Measurements from ENCODE around the gene RICTOR.

The RICTOR gene

DNA sequence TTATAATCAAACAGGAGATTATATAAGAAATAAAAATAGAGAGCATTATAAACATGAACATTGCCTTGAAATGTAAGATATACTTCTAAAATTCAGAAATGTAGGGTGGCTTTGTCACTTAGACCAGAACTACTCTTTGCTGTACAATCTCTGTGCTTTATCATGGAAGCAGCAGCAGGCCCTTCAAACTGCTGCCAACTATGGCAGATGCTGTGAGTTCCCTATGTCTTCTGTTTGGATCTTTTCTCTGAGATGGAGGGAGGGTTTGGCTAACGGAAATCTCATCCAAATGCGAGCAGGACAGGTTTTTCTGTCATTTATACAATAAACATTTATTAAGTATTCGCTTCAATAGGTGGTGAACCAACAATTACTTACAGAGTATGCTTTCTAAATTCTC, 34.8 kb upstream of the RICTOR start:
- no peak overlapping the region for H3K4me3 ChIP-seq (replicated peaks; ENCODE audit: low read depth, low read length)
- TF ChIP-seq, protein P1, sequence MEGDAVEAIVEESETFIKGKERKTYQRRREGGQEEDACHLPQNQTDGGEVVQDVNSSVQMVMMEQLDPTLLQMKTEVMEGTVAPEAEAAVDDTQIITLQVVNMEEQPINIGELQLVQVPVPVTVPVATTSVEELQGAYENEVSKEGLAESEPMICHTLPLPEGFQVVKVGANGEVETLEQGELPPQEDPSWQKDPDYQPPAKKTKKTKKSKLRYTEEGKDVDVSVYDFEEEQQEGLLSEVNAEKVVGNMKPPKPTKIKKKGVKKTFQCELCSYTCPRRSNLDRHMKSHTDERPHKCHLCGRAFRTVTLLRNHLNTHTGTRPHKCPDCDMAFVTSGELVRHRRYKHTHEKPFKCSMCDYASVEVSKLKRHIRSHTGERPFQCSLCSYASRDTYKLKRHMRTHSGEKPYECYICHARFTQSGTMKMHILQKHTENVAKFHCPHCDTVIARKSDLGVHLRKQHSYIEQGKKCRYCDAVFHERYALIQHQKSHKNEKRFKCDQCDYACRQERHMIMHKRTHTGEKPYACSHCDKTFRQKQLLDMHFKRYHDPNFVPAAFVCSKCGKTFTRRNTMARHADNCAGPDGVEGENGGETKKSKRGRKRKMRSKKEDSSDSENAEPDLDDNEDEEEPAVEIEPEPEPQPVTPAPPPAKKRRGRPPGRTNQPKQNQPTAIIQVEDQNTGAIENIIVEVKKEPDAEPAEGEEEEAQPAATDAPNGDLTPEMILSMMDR (IDR thresholded peaks at IDR 0.05; ENCODE audit: low read depth, low read length, missing control alignments), result no peak
- no peak for DNase-seq (ENCODE audit: extremely low read depth, low read depth)

GRCh38 chr5:39107350-39107749, 33.2 kb upstream of the RICTOR start:
- H3K4me3 ChIP-seq (replicated peaks; ENCODE audit: low read depth, low read length), result no peak overlapping the region
- TF ChIP-seq, protein P1 (IDR thresholded peaks at IDR 0.05; ENCODE audit: low read depth, low read length, missing control alignments), result no peak
- no peak for DNase-seq (ENCODE audit: extremely low read depth, low read depth)

DNA sequence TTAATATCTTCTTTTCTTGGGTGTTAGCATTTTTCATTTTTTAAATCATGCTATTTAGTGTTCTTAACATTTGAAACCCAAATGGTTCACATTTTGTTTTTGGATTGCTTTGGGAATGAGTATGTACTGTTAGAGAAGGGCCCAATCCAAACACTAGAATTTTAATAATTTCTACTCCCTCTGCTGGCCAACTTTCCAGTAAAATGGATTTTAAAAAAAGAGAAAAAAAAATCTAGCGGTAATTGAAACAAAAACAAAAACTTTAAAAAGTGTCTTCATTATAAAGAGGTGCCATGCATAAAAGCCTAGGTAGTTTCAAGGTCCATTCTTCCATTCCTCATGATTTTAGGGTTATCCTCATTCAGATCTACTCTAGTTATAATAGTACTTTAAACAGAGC, 32.1 kb upstream of the RICTOR start:
- TF ChIP-seq, protein P1 (IDR thresholded peaks at IDR 0.05; ENCODE audit: low read depth, low read length, missing control alignments), result no peak
- H3K4me3 ChIP-seq (replicated peaks; ENCODE audit: low read depth, low read length), result no peak overlapping the region
- no peak for DNase-seq (ENCODE audit: extremely low read depth, low read depth)

GRCh38 chr5:39104221-39104620, 30.0 kb upstream of the RICTOR start:
- H3K4me3 ChIP-seq (replicated peaks; ENCODE audit: low read depth, low read length), result no peak overlapping the region
- TF ChIP-seq, protein P1 (IDR thresholded peaks at IDR 0.05; ENCODE audit: low read depth, low read length, missing control alignments), result no peak
- DNase-seq (ENCODE audit: extremely low read depth, low read depth), result no peak

GRCh38 chr5:39102684-39103155, 28.5 kb upstream of the RICTOR start:
- TF ChIP-seq, protein P1 (IDR thresholded peaks at IDR 0.05; ENCODE audit: low read depth, low read length, missing control alignments), result no peak
- no peak overlapping the region for H3K4me3 ChIP-seq (replicated peaks; ENCODE audit: low read depth, low read length)
- DNase-seq (ENCODE audit: extremely low read depth, low read depth), result no peak

GRCh38 chr5:39100851-39101396, 26.7 kb upstream of the RICTOR start:
- TF ChIP-seq, protein P1 (IDR thresholded peaks at IDR 0.05; ENCODE audit: low read depth, low read length, missing control alignments), result no peak
- no peak overlapping the region for H3K4me3 ChIP-seq (replicated peaks; ENCODE audit: low read depth, low read length)
- DNase-seq (ENCODE audit: extremely low read depth, low read depth), result peak; percentile 94

GRCh38 chr5:39100301-39100850, 26.2 kb upstream of the RICTOR start:
- TF ChIP-seq, protein P1 (IDR thresholded peaks at IDR 0.05; ENCODE audit: low read depth, low read length, missing control alignments), result no peak
- DNase-seq (ENCODE audit: extremely low read depth, low read depth), result no peak
- no peak overlapping the region for H3K4me3 ChIP-seq (replicated peaks; ENCODE audit: low read depth, low read length)

All from HFF-Myc (cell line).